NK-92 (cell line): ENCODE measurements around the gene LSS.
"Not testable (repeated sequence)": the region's sequence is repeated elsewhere in the genome, so short reads cannot be mapped to it uniquely, and the experiment has no call there.

Experiments used
- DNase-seq: peaks from one replicate; lab custom pipeline; 2025; ENCODE audit not compliant: unreplicated experiment; lab: John Stamatoyannopoulos, UW

Gene LSS

DNA sequence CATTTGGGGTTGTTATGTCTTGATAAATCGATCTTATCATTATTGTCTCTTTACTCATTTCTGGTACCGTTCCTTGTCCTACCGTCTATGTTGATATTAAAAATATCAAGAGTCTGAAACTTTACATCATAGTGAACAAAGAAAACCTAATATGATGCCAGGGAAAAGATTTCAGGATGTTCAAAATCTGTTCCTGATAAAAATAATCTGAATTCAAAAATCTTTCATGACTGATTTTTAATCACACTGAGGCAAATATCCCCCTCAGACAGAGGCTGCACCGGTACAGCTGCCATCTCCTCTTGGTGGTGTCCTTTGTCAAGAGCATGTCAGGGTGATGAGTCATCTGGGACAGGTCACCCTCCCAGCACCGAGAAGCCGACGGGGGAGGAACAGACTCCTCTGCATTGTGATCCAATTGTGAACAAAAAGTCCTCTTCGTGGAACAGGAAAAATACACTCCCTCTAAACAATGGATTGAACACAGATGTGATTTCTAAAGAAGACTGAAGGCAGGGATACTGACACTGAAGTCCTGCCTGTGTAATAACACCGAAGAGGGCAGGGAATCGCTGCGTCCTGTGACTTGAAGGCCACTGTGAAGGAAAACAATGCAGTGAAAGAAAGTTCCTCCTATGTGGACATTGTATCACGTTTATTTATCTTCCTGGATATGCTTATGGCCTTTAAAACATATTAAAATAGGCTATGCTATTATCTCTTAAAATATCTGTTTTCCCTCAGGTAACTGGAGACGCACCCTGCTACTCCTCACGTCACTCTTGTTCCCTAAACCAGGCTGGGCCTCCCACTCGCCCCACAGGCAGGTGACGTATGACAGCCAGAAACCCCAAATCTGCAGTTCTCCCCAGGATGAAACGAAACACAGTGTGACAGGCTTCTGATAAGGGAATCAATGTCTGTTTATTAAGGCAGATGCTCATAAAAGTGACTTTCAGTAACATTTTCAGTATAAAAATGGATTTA is 40.1 kb downstream of the LSS start:
- DNase-seq = no peak

DNA sequence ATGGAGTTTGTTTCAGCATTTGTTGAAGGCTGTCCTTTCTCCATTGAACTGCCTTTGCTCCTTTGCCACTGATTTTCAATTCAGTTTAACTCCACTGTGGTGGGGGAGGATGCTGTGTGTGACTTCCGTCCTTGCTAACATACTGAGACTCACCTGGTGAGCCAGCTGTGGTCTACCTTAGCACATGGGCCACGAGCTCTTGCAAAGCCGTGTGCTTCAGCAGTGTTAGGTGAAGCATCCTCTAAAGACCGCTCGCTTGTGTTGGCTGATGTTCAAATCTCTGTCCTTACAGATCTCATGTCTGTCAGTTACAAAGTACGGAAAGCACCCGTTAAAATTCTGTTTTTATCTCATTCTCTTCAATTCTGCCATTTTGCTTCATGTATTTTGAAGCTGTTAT is 40.8 kb downstream of the LSS start:
- DNase-seq = no peak

DNA sequence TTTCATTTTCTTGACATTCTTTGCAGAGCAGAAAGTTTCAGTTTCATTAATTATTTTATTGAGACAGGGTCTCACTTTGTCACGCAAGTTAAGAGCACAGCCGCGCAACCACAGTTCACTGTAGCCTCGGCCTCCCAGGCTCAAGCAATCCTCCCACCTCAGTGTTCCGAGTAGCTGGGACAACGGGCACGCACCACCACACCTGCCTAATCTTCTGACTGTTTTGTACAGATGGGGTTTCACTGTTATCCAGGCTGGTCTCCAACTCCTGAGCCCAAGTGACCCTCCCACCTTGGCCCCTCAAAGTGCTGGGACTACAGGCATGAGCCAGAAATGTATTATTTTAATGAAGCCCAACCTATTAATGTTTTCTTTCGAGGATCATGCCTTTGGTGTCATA is 41.3 kb downstream of the LSS start:
- DNase-seq = no peak

DNA sequence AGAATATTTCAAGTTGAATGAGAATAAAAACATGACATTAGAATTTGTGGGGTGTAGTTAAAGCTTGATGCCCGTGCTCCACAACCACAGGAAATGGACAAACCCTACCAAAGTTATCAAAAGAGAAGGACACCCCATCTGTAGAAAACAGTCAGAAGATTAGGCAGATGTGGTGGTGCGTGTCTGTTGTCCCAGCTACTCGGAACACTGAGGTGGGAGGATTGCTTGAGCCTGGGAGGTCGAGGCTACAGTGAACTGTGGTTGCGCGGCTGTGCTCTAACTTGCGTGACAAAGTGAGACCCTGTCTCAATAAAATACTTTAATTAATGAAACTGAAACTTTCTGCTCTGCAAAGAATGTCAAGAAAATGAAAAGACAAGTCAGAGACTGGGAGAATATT is 42.9 kb downstream of the LSS start:
- DNase-seq = no peak

DNA sequence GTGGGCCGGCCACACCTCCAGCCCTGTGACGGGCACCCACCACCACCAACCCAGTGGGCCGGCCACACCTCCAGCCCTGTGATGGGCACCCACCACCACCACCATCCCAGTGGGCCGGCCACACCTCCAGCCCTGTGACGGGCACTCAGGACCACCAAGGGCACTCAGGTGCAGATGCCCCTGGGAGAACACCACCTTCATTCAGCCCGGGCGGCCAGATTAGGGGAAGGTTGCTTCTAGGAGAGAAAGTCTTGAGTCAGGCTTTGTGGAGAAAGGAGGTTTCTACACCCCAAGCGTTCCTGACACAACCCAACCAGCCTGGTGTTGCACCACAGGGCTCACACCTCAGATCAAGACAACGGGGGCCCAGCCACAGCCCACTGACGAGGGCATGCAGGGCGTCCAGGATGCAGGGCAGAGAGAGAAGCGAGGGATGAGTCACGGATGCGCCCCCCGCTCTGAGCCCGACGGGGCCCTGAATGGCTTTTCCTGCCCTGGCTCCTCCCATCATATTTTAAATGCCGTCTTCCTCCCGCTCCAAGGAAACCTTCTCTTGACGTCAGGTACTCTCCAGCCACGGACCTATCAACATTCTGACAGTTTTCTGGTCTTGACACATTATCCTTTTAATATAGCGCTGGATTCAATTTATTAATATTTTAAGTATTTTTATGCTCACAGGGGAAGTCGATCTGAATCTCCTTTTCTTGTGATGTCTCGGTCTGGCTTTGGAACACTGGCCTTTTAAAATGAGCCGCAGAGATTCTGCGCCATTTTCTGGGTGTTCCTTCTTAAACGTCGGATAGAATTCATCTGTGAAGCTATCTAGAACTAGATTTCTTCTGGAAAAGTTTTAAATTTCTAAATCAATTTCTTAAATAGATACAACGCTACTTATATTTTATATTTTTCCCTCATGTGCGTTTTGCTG is 43.7 kb downstream of the LSS start:
- DNase-seq = peak; percentile 10

DNA sequence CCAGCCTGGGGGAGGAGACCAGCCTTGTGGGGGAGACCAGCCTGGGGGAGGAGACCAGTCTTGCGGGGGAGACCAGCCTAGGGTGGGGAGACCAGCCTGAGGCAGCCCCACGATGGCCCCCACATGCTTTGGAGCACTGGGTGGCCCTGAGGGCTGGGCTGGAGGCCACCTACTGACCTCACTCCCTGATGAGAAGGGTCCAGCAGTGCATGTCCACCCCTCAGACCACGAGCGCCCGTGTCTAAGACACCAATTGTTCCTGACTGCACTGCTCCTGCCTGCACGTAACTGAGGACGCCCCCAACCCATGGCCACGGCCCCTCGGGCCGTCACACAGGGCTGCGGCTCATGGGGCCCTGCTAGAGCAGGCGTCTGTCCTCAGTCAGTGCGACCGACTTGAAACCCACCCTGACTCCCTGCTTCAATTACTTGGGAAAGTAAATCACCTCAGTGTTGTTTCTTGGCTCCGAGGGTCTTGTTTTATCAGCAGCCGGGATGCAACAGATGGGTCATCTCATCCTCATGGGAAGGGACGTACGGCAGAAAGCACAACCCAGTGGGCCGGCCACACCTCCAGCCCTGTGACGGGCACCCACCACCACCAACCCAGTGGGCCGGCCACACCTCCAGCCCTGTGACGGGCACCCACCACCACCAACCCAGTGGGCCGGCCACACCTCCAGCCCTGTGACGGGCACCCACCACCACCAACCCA is 44.5 kb downstream of the LSS start, which contains the start of gene SPATC1L:
Gene SPATC1L, minus strand, starts transcription at position 550 of the 715 bp plus-strand sequence. CDS start 1,643 bp downstream, outside the sequence.
- no peak for DNase-seq

DNA sequence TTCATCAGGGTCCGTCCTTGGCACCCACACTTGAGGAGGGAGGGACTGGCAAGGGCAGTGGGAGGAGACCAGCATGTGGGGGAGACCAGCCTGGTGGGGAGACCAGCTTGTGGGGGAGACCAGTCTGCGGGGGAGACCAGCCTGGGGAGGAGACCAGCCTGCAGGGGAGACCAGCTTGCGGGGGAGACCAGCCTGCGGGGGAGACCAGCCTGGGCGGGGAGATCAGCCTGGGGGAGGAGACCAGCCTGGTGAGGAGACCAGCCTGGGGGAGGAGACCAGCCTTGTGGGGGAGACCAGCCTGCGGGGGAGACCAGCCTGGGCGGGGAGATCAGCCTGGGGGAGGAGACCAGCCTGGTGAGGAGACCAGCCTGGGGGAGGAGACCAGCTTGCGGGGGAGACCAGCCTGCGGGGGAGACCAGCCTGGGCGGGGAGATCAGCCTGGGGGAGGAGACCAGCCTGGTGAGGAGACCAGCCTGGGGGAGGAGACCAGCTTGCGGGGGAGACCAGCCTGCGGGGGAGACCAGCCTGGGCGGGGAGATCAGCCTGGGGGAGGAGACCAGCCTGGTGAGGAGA is 45.2 kb downstream of the LSS start:
- DNase-seq = not testable (repeated sequence)

DNA sequence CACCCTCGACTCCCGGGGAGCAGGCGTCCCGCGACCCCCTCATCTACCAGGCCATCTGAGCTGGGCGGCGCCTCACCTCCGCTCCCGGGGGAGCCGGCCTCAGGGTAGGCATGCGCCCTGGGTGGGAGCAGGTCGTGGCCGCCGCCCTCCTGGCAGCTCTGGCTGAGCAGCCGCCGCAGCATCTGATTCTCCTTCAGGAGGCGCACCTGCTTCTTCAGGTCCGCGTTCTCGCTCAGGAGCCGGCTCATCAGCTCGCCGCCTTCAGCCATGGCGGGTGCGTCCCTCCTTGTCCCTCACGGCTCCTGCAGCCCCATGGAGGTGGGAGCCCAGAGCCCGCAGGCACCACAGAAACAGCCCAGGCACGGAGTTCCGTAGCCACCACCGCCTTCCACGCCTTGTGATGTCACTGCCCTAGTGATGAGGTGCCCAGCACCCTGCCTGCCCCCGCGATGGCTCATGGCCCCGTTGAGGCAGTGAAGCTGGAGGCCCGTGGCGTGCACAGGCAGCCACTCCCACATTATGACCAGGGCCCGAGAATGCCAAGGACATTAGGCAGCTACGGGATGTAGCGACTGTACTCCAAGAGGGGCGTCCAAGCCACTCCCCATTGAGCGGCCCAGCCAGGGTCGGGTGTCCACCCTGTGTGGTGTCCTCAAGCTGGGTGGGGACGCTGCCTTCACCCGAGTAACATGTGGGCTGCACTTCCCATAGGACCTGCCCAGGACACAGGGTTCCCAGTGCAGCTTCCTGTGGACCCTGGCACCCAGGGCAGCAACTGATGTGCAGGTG is 45.8 kb downstream of the LSS start:
- DNase-seq = no peak

DNA sequence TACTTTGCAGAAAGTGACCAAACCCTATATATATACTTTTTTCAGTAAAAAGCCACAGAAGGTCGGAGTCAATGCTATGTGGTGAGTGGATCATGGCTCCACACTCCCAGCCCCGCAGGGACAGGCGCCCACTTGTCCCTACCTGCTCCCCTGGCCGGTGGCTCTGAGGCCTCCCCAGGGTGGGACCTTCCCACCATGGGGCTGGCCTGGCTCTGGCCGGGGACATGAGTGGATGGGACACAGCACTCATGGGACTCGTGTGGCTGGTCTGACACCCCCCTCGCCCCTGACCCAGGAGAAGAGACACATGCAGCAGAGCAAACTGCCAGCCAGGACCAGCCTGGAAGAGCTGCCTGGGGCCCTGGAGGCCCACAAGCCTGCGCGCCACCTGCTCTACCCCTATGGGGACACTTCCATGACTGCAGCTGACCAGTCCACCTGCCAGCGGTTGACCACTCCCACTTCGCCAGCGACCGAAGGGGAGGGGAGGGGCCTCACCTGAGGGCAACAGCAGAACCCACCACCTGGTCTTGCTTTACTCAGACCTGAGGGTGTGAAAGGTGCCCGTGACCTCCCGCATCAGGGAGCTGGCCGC is 46.5 kb downstream of the LSS start:
- DNase-seq = no peak

DNA sequence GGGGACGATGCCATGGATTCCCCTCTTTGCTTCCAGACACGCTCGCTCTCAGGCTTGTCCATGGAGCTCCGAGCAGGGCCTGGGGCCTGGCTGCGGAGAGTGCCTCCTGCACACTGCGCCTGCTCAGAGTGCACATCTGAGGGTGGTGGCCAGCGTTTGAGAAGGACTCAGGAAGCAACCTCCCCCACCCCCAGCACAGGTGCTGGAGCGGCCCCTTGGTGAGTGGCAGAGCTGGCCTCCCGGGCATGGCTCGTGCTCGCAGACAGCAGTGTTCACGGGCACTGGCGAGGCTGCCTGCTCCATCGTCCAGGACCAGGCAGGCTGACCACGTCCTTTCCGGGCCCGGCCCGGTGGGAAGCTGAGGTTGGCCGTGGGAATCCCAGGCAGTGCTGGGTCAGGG is 47.1 kb downstream of the LSS start:
- no peak for DNase-seq

DNA sequence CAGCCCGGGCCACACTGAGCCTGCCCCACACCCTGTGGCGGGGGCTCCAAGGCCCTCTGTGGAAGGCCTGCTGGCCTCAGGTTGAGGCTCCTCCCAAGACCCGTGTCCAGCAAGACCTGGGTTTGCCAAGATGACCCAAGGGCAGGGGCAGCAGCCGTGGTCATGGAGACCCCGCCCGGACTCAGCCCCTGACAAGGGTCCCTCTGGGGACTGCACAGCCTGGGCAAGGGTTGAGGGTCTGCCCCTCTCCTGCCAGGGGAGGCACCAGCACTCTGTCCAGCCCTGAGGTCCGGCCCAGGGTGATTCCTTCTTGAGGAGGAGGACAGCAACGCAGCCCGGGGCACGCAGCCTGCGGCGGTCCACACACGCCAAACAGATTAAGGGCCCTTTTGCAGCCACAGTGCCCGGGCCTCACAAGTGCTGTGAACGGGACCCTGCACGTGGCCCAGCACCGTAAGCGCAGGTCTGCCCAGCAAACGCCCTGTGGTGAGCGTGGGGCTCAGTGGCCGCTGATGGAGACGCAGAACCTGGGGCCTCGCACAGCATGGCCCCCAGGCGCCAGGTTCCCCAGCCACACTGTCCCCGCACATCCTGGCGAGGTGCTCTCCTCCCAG is 47.7 kb downstream of the LSS start:
- no peak for DNase-seq

DNA sequence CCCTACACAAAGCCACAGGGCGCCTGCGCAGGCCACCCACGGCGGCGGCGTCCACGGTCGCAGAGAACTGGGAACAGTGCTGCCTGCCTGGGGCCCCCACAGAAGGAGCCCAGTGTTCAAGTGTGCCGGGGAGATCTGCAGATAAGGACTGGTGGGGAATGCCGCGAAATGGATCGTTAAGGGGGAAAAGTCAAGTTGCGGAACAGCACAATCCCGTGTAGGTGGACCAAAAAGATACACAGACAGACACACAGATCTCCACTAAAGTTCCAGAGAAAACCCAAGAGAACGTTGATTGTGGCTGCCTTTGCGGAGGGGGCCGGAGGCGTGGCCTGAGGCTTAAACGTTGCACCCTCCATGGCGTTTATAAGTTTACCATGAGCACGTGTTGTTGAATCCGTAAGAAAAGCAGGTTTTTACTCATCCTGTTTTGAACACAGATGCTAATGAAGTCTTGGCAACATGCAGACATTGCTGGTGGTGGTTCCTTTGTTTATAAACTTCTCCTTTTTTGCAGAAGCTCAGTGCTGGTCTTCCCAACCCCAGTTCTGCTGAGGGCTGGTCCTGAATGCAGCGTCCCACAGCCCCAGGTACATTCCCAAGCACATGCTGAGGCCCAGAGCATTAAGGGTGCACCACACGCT is 48.4 kb downstream of the LSS start:
- no peak for DNase-seq

DNA sequence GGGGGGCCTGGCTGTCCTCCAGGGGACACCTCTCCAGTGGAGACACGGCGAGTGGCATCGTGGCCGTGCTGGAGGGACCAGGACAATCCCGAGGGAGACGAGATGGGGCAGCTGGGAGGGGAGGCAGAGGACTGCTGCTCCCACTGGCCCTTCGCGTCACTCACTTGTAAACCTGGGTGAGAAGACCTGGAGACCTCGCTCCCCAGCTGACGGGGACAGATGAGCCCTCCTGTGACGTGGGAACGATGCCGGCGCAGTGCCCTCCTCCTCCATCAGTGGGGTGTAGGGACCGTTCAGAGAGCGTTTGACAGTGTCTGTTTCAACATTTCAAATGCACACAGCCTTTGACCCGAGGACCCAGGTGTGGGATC is 48.9 kb downstream of the LSS start:
- DNase-seq = no peak

DNA sequence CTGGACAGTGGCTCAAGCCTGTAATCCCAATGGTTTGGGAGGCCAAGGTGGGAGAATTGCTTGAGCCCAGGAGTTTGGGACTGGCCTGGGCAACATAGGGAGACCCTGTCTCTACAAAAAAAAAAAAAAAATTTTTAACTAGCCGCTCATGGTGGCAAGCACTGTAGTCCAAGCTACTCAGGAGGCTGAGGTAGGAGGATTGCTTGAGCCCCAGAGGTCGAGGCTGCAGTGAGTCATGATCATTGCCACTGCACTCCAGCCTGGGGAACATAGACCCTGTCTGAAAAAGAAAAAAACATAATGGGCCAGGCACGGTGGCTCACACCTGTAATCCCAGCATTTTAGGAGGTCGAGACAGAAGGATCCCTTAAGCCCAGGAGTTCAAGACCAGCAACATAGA is 49.6 kb downstream of the LSS start:
- DNase-seq = no peak

DNA sequence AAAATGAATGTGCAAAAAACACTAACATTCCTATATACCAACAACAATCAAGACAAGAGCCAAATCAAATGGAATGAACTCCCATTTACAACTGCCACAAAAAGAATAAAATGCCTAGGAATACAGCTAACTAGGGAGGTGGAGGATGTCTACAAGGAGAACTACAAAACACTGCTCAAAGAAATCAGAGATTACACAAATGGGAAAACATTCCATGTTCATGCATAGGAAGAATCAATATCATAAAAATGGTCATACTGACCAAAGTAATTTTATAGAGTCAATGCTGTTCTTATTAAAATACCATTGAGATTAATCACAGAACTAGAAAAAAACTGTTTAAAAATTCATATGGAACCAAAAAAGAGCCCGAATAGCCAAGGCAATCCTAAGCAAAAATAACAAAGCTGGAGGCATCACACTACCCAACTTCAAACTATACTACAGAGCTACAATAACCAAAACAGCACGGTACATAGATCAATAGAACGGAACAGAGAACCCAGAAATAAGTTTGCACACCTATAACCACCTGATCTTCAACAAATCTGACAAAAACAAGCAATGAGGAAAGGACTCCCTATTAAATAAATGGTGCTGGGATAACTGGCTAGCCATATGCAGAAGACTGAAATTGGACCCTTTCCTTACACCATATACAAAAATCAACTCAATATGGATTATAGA is 52.0 kb downstream of the LSS start:
- DNase-seq = not testable (repeated sequence)

DNA sequence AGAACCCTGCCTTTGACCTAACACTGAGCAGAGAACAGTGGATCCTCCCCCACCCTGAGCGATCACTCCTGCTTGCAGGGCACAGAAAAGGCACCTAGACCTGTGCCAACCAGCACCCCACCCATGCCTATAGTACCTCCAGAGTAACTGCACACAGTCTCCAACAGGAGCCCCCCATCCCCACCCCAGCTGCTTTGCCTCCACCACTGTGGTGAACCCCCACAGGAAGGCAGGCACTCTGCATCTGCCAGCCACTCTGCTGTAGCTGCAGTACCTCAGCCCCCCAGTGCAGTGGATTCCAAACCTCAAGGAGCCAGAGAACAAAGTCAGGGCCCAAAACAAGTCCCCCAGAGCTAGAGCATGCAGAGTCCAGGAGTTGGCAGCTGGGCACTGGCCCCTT is 55.0 kb downstream of the LSS start:
- DNase-seq = no peak

DNA sequence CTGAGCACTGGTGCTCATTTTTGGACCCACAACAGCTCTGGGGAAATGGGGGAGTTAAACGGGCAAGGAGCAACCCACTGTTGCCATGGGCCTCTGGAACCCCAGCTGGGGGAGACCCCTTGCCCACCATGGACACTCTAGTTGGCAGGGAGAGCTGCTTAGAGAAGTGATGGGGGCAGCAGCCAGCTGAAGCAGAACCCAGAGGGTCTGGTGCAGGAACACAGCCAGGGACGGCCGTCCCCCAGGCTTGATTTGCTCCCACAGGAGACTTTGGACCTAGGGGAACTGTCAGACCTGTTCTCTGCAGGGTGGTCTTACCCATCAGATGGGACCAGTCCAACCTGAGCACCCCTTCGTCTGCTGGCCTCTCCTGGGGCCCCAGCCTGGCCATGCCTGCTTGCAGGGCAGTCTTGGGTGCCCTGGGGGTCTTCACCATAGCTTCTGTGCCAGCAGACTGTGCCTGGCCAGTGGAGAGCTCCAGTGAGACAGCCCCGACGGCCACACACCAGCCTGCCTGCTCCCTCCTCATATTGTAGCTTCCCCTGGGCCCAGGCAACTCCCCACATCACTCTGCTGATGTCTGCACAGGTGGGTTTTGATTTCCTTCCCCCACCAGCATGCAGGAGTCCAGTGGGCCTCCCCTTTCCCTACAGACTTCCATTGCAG is 55.6 kb downstream of the LSS start:
- no peak for DNase-seq
